ENCODE results near the gene PRPF38B.

PRPF38B gene

DNA sequence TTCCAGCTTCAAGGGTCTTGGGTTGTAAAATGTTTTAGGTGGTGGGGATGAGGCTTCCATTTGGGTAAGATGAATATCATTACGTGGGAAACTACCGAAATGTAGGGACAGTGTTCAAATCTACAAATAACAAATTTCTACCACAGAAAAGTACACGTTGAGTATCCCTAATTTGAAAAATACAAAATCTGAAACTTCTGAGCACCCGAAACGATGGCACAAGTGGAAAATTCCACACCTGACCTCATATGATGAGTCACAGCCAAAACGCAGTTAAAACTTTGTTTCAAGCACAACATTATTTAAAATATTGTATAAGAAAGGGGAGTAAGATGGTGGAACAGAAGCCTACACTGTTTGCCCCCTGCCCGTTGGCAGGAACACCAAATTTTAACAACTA, 22.4 kb upstream of the PRPF38B start:
- 69% methylated on average over 4 of the region's 7 CpGs for WGBS
- H2BK12ac ChIP-seq (ENCODE audit: low read length in 2 of 2), result no peak overlapping the region
- H4K91ac ChIP-seq (ENCODE audit: low read length), result no peak overlapping the region
- no peak overlapping the region for H3K4me3 ChIP-seq (ENCODE audit: insufficient read depth in 1 of 2, low read depth in 1 of 2, low read length in 2 of 2)
- no peak overlapping the region for H3K23ac ChIP-seq (ENCODE audit: low read length in 2 of 2)
- no peak overlapping the region for H3K4me2 ChIP-seq (ENCODE audit: low read length, poor library complexity, severe bottlenecking)
- no peak overlapping the region for H2BK5ac ChIP-seq (ENCODE audit: low read depth, low read length, poor library complexity, severe bottlenecking)
- H3K27me3 ChIP-seq (ENCODE audit: control insufficient read depth in 1 of 2, insufficient read depth in 1 of 2, low read length in 2 of 2), result peaks cover 0 to 3% of the 10 kb centered on the region in 2 experiments
- H2BK120ac ChIP-seq (ENCODE audit: low read depth, low read length), result no peak overlapping the region
- no peaks in the 10 kb centered on the region for H3K36me3 ChIP-seq (ENCODE audit: control insufficient read depth in 1 of 2, insufficient read depth in 2 of 2, low read depth in 1 of 2, low read length in 2 of 2)
- H3K9ac ChIP-seq (ENCODE audit: low read length), result no peak overlapping the region
- no peak overlapping the region for H4K8ac ChIP-seq (ENCODE audit: low read length)
- H2AFZ ChIP-seq (ENCODE audit: low read depth, low read length), result no peak overlapping the region
- no peak for DNase-seq
- H3K9me3 ChIP-seq (ENCODE audit: control insufficient read depth, low read length), result peaks cover 5% of the 10 kb centered on the region
- no peaks in the 10 kb centered on the region for H3K4me1 ChIP-seq (ENCODE audit: control insufficient read depth, insufficient read depth, low read depth, low read length)
- no peak overlapping the region for H3K27ac ChIP-seq (ENCODE audit: low read length, poor library complexity, severe bottlenecking)
- no peak overlapping the region for H2BK15ac ChIP-seq (ENCODE audit: low read depth, poor library complexity, severe bottlenecking)
- H3K18ac ChIP-seq (ENCODE audit: low read depth in 1 of 2, low read length in 2 of 2), result no peak overlapping the region
- H3K79me1 ChIP-seq (replicated peaks; ENCODE audit: low read length, poor library complexity, severe bottlenecking), result no peaks in the 10 kb centered on the region
- no peak overlapping the region for H3K14ac ChIP-seq (ENCODE audit: low read length in 2 of 2)
- H2AK5ac ChIP-seq (ENCODE audit: low read length, severe bottlenecking), result no peak overlapping the region
- no peak overlapping the region for H3K4ac ChIP-seq (ENCODE audit: low read depth in 1 of 2, low read length in 2 of 2)

DNA sequence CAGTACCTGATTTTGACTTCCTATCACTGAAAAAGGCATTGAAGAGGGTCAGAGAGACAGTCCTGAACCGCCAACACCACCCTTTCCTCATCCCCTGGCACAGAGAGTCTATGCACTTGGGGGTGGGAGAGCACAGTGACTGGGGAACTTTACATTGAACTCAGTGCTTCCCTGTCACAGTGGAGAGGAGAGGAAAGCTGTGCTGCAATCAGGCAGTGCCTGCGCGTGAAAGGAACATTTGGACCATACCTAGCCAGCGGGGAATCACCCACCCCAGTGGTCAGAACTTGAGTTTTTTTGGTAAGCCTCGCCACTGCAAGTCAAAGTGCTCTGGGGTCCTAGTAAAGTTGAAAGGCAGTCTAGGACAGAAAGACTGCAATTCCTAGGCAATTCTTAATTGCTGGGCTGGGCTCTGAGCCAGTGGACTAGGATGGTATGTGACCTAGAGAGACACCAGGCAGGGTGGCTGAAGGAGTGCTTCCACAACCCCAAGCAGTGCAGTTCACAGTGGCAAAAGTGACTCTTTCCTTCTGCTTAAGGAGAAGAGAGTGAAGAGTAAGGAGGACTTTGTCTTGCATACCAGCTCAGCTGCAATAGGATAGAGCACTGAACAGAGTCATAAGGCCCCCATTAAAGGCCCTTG, 21.9 kb upstream of the PRPF38B start:
- Histone ChIP-seq H3K36me3 (ENCODE audit: control insufficient read depth in 1 of 2, insufficient read depth in 2 of 2, low read depth in 1 of 2, low read length in 2 of 2) (no peaks in the 10 kb centered on the region), H4K91ac (ENCODE audit: low read length) (no peak overlapping the region), H3K4me1 (ENCODE audit: control insufficient read depth, insufficient read depth, low read depth, low read length) (no peaks in the 10 kb centered on the region), H3K27ac (ENCODE audit: low read length, poor library complexity, severe bottlenecking) (no peak overlapping the region), H2BK12ac (ENCODE audit: low read length in 2 of 2) (peak overlapping the region in 1 of 2 experiments; percentile 6), H3K4me3 (ENCODE audit: insufficient read depth in 1 of 2, low read depth in 1 of 2, low read length in 2 of 2) (no peak overlapping the region), H2BK5ac (ENCODE audit: low read depth, low read length, poor library complexity, severe bottlenecking) (no peak overlapping the region), H3K18ac (ENCODE audit: low read depth in 1 of 2, low read length in 2 of 2) (no peak overlapping the region), H3K4ac (ENCODE audit: low read depth in 1 of 2, low read length in 2 of 2) (no peak overlapping the region), H3K27me3 (ENCODE audit: control insufficient read depth in 1 of 2, insufficient read depth in 1 of 2, low read length in 2 of 2) (peaks cover 0 to 3% of the 10 kb centered on the region in 2 experiments), H3K23ac (ENCODE audit: low read length in 2 of 2) (no peak overlapping the region), H3K4me2 (ENCODE audit: low read length, poor library complexity, severe bottlenecking) (no peak overlapping the region), H2AFZ (ENCODE audit: low read depth, low read length) (no peak overlapping the region), H3K9ac (ENCODE audit: low read length) (no peak overlapping the region), H3K14ac (ENCODE audit: low read length in 2 of 2) (no peak overlapping the region), H2BK120ac (ENCODE audit: low read depth, low read length) (no peak overlapping the region), H3K9me3 (ENCODE audit: control insufficient read depth, low read length) (peaks cover 5% of the 10 kb centered on the region), H4K8ac (ENCODE audit: low read length) (no peak overlapping the region), H2AK5ac (ENCODE audit: low read length, severe bottlenecking) (no peak overlapping the region), H3K79me1 (replicated peaks; ENCODE audit: low read length, poor library complexity, severe bottlenecking) (no peaks in the 10 kb centered on the region), H2BK15ac (ENCODE audit: low read depth, poor library complexity, severe bottlenecking) (no peak overlapping the region)
- 96% methylated on average over 5 of the region's 5 CpGs for WGBS
- no peak for DNase-seq

DNA sequence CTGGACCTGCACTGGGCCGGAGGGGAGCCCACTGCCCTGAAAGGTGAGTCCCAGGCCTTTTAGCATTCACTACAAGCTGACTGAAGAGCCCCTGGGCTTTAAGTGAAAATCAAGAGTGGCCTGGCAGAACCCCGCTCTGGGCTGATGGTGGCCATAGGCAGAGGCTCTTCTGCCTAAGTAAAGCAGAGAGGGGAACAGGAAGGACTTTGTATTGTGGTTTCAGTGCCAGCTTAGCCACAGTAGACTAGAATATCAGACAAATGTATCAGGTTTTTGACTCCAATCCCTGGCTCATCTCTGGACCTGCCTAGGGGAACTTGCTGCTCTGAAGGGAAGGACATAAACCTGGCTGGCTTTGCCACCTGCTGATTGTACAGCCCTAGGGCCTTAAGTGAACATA, 21.0 kb upstream of the PRPF38B start:
- H3K4me3 ChIP-seq (ENCODE audit: insufficient read depth in 1 of 2, low read depth in 1 of 2, low read length in 2 of 2), result no peak overlapping the region
- H2AK5ac ChIP-seq (ENCODE audit: low read length, severe bottlenecking), result no peak overlapping the region
- no peak overlapping the region for H3K23ac ChIP-seq (ENCODE audit: low read length in 2 of 2)
- no peak overlapping the region for H2BK12ac ChIP-seq (ENCODE audit: low read length in 2 of 2)
- H4K8ac ChIP-seq (ENCODE audit: low read length), result no peak overlapping the region
- no peak overlapping the region for H3K4ac ChIP-seq (ENCODE audit: low read depth in 1 of 2, low read length in 2 of 2)
- 97% methylated on average over 2 of the region's 2 CpGs for WGBS
- no peak overlapping the region for H3K27ac ChIP-seq (ENCODE audit: low read length, poor library complexity, severe bottlenecking)
- H2BK5ac ChIP-seq (ENCODE audit: low read depth, low read length, poor library complexity, severe bottlenecking), result no peak overlapping the region
- peaks cover 5% of the 10 kb centered on the region for H3K9me3 ChIP-seq (ENCODE audit: control insufficient read depth, low read length)
- H3K9ac ChIP-seq (ENCODE audit: low read length), result no peak overlapping the region
- no peaks in the 10 kb centered on the region for H3K4me1 ChIP-seq (ENCODE audit: control insufficient read depth, insufficient read depth, low read depth, low read length)
- H4K91ac ChIP-seq (ENCODE audit: low read length), result no peak overlapping the region
- H3K36me3 ChIP-seq (ENCODE audit: control insufficient read depth in 1 of 2, insufficient read depth in 2 of 2, low read depth in 1 of 2, low read length in 2 of 2), result no peaks in the 10 kb centered on the region
- H2AFZ ChIP-seq (ENCODE audit: low read depth, low read length), result no peak overlapping the region
- H3K4me2 ChIP-seq (ENCODE audit: low read length, poor library complexity, severe bottlenecking), result no peak overlapping the region
- H3K14ac ChIP-seq (ENCODE audit: low read length in 2 of 2), result peak overlapping the region in 1 of 2 experiments; percentile 55
- H3K27me3 ChIP-seq (ENCODE audit: control insufficient read depth in 1 of 2, insufficient read depth in 1 of 2, low read length in 2 of 2), result peaks cover 0 to 3% of the 10 kb centered on the region in 2 experiments
- DNase-seq, result no peak
- no peak overlapping the region for H2BK120ac ChIP-seq (ENCODE audit: low read depth, low read length)
- no peaks in the 10 kb centered on the region for H3K79me1 ChIP-seq (replicated peaks; ENCODE audit: low read length, poor library complexity, severe bottlenecking)
- H3K18ac ChIP-seq (ENCODE audit: low read depth in 1 of 2, low read length in 2 of 2), result no peak overlapping the region
- no peak overlapping the region for H2BK15ac ChIP-seq (ENCODE audit: low read depth, poor library complexity, severe bottlenecking)

DNA sequence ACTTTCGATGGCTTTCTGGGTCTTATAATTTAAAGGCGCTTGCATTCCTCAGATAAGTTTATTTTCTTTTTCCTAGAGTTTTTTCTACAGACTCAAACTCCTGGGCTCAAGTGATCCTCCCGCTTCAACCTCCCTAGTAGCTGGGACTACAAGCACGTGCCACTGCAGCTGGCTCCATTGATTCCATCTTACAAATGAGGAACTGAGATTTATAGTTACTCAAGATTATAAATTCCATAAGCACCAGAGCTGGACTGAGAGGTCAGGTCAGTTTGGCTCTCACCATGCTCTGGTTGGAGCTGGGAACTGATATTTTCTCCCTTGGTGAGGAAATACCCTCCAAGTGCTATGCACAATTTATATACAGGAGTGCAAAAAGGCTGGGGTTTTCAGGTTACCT, 13.4 kb upstream of the PRPF38B start:
- no peak overlapping the region for H3K18ac ChIP-seq (ENCODE audit: low read depth in 1 of 2, low read length in 2 of 2)
- no peak overlapping the region for H3K4me2 ChIP-seq (ENCODE audit: low read length, poor library complexity, severe bottlenecking)
- no peak for DNase-seq
- no peak overlapping the region for H2BK5ac ChIP-seq (ENCODE audit: low read depth, low read length, poor library complexity, severe bottlenecking)
- no peak overlapping the region for H3K9ac ChIP-seq (ENCODE audit: low read length)
- no peaks in the 10 kb centered on the region for H3K9me3 ChIP-seq (ENCODE audit: control insufficient read depth, low read length)
- H2BK120ac ChIP-seq (ENCODE audit: low read depth, low read length), result no peak overlapping the region
- no peak overlapping the region for H3K23ac ChIP-seq (ENCODE audit: low read length in 2 of 2)
- H3K79me1 ChIP-seq (replicated peaks; ENCODE audit: low read length, poor library complexity, severe bottlenecking), result no peaks in the 10 kb centered on the region
- no peak overlapping the region for H2AK5ac ChIP-seq (ENCODE audit: low read length, severe bottlenecking)
- H3K4ac ChIP-seq (ENCODE audit: low read depth in 1 of 2, low read length in 2 of 2), result no peak overlapping the region
- no peak overlapping the region for H3K27ac ChIP-seq (ENCODE audit: low read length, poor library complexity, severe bottlenecking)
- WGBS, result 93% methylated on average over 3 of the region's 4 CpGs
- no peak overlapping the region for H3K14ac ChIP-seq (ENCODE audit: low read length in 2 of 2)
- H3K4me1 ChIP-seq (ENCODE audit: control insufficient read depth, insufficient read depth, low read depth, low read length), result no peaks in the 10 kb centered on the region
- no peak overlapping the region for H2AFZ ChIP-seq (ENCODE audit: low read depth, low read length)
- no peak overlapping the region for H2BK12ac ChIP-seq (ENCODE audit: low read length in 2 of 2)
- no peak overlapping the region for H3K4me3 ChIP-seq (ENCODE audit: insufficient read depth in 1 of 2, low read depth in 1 of 2, low read length in 2 of 2)
- no peak overlapping the region for H4K91ac ChIP-seq (ENCODE audit: low read length)
- no peak overlapping the region for H2BK15ac ChIP-seq (ENCODE audit: low read depth, poor library complexity, severe bottlenecking)
- no peaks in the 10 kb centered on the region for H3K36me3 ChIP-seq (ENCODE audit: control insufficient read depth in 1 of 2, insufficient read depth in 2 of 2, low read depth in 1 of 2, low read length in 2 of 2)
- H3K27me3 ChIP-seq (ENCODE audit: control insufficient read depth in 1 of 2, insufficient read depth in 1 of 2, low read length in 2 of 2), result peaks cover 0 to 3% of the 10 kb centered on the region in 2 experiments
- no peak overlapping the region for H4K8ac ChIP-seq (ENCODE audit: low read length)
